HepG2 (cell line): ENCODE data around the gene TPPP2. TPM values are rescaled to one million over a fixed set of nuclear protein-coding genes. Genes with fewer than 3 reads are reported as not detected.
A peak's percentile ranks its signal among the peaks of the same experiment; 100 is the strongest.

Experiments
- ESRRA ChIP-seq: sonication (generic); formaldehyde crosslinking; IDR thresholded peaks from 2 replicates; pipeline ENCODE4 v1.5.1; 2020; ENCODE audit warnings: mild to moderate bottlenecking, low read depth, missing genetic modification reagents
- FLYWCH1 ChIP-seq: sonication (generic); formaldehyde crosslinking; IDR thresholded peaks from 2 replicates; pipeline ENCODE4 v1.8.1; 2023; ENCODE audit warnings: mild to moderate bottlenecking, missing genetic modification reagents
- HNRNPLL ChIP-seq: fragments of 200-400 bp; formaldehyde crosslinking; IDR thresholded peaks from 2 replicates; pipeline ENCODE4 v1.6.1; 2017; ENCODE audit warnings: mild to moderate bottlenecking, low read depth, low read length; ENCODE audit not compliant: poor library complexity, severe bottlenecking
- IRF2 ChIP-seq: IDR thresholded peaks from 2 replicates; pipeline ENCODE4 v1.6.1; 2018; ENCODE audit warnings: missing genetic modification reagents, missing compliant biosample characterization
- KDM5A ChIP-seq: fragments of 200-600 bp; sonication (generic); IDR thresholded peaks from 2 replicates; pipeline ENCODE4 v1.7.0; 2018; ENCODE audit warnings: antibody characterized with exemption, mild to moderate bottlenecking, low read length, borderline replicate concordance
- KLF13 ChIP-seq: sonication (generic); formaldehyde crosslinking; IDR thresholded peaks from 2 replicates; pipeline ENCODE4 v1.4.0; 2020; ENCODE audit warnings: mild to moderate bottlenecking, missing genetic modification reagents
- POGZ ChIP-seq: sonication (generic); formaldehyde crosslinking; IDR thresholded peaks from 2 replicates; pipeline ENCODE4 v1.4.0; 2020; ENCODE audit warnings: mild to moderate bottlenecking, missing genetic modification reagents
- RORA ChIP-seq: sonication (generic); formaldehyde crosslinking; IDR thresholded peaks from 2 replicates; pipeline ENCODE4 v1.5.0; 2020; ENCODE audit warnings: mild to moderate bottlenecking, missing genetic modification reagents, moderate library complexity
- SETDB1 ChIP-seq: sonication (generic); formaldehyde crosslinking; IDR thresholded peaks from 2 replicates; pipeline ENCODE4 v1.5.1; 2020; ENCODE audit warnings: missing genetic modification reagents, mild to moderate bottlenecking, borderline replicate concordance
- SIN3B ChIP-seq: fragments of 150-350 bp; IDR thresholded peaks from 2 replicates; pipeline ENCODE4 v1.6.1; 2014; ENCODE audit warnings: low read length
- ZMAT3 ChIP-seq: sonication (generic); formaldehyde crosslinking; conservative IDR thresholded peaks from 2 replicates; pipeline ENCODE4 v1.7.0; 2021; ENCODE audit warnings: missing genetic modification reagents
- ZNF232 ChIP-seq: sonication (generic); formaldehyde crosslinking; IDR thresholded peaks from 2 replicates; pipeline ENCODE4 v1.4.0; 2020; ENCODE audit warnings: missing genetic modification reagents, borderline replicate concordance
- ZNF235 ChIP-seq: sonication (generic); formaldehyde crosslinking; IDR thresholded peaks from 2 replicates; pipeline ENCODE4 v1.8.1; 2023; ENCODE audit warnings: mild to moderate bottlenecking, missing genetic modification reagents, borderline replicate concordance
- ZNF367 ChIP-seq: sonication (generic); formaldehyde crosslinking; IDR thresholded peaks from 2 replicates; pipeline ENCODE4 v1.4.0; 2020; ENCODE audit warnings: missing genetic modification reagents, borderline replicate concordance
- ZNF431 ChIP-seq: sonication (generic); formaldehyde crosslinking; IDR thresholded peaks from 2 replicates; pipeline ENCODE4 v1.9.0; 2022; ENCODE audit warnings: missing genetic modification reagents, low read depth, mild to moderate bottlenecking, borderline replicate concordance
- ZNF501 ChIP-seq: sonication (generic); formaldehyde crosslinking; IDR thresholded peaks from 2 replicates; pipeline ENCODE4 v1.5.1; 2020; ENCODE audit warnings: mild to moderate bottlenecking, moderate library complexity, missing genetic modification reagents
- ZNF792 ChIP-seq: IDR thresholded peaks from 2 replicates; pipeline ENCODE4 v1.6.1; 2016
- polyA plus RNA-seq, 8 experiments: library from polyadenylated mRNA; depleted of rRNA in 3 of 8; stranded (reverse) in 7 of 8; unstranded in 1 of 8; fragments of >200 nt; fragmentation: Illumina TruSeq in 4 of 8; extraction: Trizol in 4 of 8; gene quantifications; 2 replicates each; pipeline versions ENCODE4 v1.2.1 to v1.2.3, GENCODE V29; 2011 to 2016; ENCODE audit warnings: low read depth in 4 of 8, missing spikeins in 1 of 8, mixed read lengths in 1 of 8; ENCODE audit not compliant: insufficient read depth in 1 of 8
- total RNA-seq, 5 experiments: library from RNA; depleted of rRNA; stranded (reverse); fragments of >200 nt; fragmentation: Illumina TruSeq; extraction: Trizol; gene quantifications; 2 replicates each; pipeline ENCODE4 v1.2.3, GENCODE V29; 2016; ENCODE audit warnings: low read depth in 1 of 5
- TF ChIP-seq, protein P1 (sequence below): sonication (generic); formaldehyde crosslinking; IDR thresholded peaks from 2 replicates; pipeline ENCODE4 v1.5.1; 2020; ENCODE audit warnings: missing genetic modification reagents, mild to moderate bottlenecking, borderline replicate concordance
- TF ChIP-seq, protein P2 (sequence below): sonication (generic); formaldehyde crosslinking; IDR thresholded peaks from 2 replicates; pipeline ENCODE4 v1.4.0; 2020; ENCODE audit warnings: missing genetic modification reagents
- TF ChIP-seq, protein P3 (sequence below): sonication (generic); formaldehyde crosslinking; conservative IDR thresholded peaks from 2 replicates; pipeline ENCODE4 v1.8.0; 2022; ENCODE audit warnings: low read depth, missing genetic modification reagents
- TF ChIP-seq, protein P4 (sequence below): sonication (generic); formaldehyde crosslinking; IDR thresholded peaks from 2 replicates; pipeline ENCODE4 v1.5.0; 2020; ENCODE audit warnings: missing genetic modification reagents

Gene TPPP2
- total and polyA plus RNA-seq, 2 of the 13 experiments (the other 11 are each of a cell fraction or from before 2014, with no cell fraction given): 0.58 to 4.2 TPM

DNA sequence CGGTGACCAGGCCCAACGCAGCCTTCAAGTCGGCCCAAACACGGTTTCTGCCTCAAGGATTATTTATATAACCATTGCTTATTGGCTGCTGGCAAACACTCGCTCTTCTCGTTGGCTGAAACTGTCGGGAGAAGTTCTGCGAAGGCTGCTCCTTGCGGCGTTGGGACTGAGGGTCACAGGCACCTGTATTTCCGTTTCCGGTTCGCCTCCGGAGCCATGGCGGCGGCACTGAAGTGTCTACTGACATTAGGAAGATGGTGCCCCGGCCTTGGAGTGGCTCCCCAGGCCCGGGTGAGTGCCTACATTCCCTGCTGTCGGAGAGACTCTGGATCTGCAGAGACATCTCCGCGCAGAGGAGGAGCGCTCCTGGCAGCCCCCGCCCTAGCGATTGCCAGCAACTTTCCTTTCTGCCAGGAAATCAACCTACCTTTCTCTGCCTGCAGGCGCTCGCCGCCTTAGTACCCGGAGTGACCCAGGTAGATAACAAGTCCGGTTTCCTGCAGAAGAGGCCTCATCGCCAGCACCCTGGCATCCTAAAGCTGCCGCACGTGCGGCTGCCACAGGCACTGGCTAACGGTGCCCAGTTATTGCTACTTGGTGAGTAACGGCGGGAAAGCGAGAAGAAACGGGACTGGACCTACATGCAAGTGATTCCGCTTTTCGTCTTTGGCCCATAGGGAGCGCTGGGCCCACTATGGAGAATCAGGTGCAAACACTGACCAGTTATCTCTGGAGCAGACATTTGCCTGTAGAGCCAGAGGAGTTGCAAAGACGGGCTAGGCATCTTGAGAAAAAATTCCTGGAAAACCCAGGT is 40.0 kb upstream of the TPPP2 start, which contains the start of gene METTL17 (continued):
- TF ChIP-seq ZNF792 (CRISPR knock-in tag): peak; percentile 37; the same call in 1 of the 2 replicates
- TF ChIP-seq, protein P1, sequence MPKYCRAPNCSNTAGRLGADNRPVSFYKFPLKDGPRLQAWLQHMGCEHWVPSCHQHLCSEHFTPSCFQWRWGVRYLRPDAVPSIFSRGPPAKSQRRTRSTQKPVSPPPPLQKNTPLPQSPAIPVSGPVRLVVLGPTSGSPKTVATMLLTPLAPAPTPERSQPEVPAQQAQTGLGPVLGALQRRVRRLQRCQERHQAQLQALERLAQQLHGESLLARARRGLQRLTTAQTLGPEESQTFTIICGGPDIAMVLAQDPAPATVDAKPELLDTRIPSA (CRISPR knock-in tag): no peak
- 0 out of 2 replicates have a peak, but pooled peaks have one; percentile 58 for TF ChIP-seq KLF13 (CRISPR knock-in tag)
- no peak for TF ChIP-seq FLYWCH1
- TF ChIP-seq IRF2: no peak
- TF ChIP-seq SIN3B: peak; percentile 79; the same call in 1 of the 2 replicates
- TF ChIP-seq SETDB1: peak; percentile 78; the same call in 1 of the 2 replicates
- peak; percentile 30 for TF ChIP-seq HNRNPLL
- TF ChIP-seq, protein P2, sequence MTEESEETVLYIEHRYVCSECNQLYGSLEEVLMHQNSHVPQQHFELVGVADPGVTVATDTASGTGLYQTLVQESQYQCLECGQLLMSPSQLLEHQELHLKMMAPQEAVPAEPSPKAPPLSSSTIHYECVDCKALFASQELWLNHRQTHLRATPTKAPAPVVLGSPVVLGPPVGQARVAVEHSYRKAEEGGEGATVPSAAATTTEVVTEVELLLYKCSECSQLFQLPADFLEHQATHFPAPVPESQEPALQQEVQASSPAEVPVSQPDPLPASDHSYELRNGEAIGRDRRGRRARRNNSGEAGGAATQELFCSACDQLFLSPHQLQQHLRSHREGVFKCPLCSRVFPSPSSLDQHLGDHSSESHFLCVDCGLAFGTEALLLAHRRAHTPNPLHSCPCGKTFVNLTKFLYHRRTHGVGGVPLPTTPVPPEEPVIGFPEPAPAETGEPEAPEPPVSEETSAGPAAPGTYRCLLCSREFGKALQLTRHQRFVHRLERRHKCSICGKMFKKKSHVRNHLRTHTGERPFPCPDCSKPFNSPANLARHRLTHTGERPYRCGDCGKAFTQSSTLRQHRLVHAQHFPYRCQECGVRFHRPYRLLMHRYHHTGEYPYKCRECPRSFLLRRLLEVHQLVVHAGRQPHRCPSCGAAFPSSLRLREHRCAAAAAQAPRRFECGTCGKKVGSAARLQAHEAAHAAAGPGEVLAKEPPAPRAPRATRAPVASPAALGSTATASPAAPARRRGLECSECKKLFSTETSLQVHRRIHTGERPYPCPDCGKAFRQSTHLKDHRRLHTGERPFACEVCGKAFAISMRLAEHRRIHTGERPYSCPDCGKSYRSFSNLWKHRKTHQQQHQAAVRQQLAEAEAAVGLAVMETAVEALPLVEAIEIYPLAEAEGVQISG (CRISPR knock-in tag): peak; percentile 94
- peak; percentile 98 for TF ChIP-seq ZNF501 (CRISPR knock-in tag)
- peak; percentile 87 for TF ChIP-seq ZMAT3 (CRISPR knock-in tag)
- no peak for TF ChIP-seq ZNF431
- no peak for TF ChIP-seq ZNF367 (CRISPR knock-in tag)
- peak; percentile 11; the same call in 1 of the 2 replicates for TF ChIP-seq ZNF232
- TF ChIP-seq ESRRA (CRISPR knock-in tag): peak; percentile 35; the same call in 1 of the 2 replicates
- TF ChIP-seq, protein P3, sequence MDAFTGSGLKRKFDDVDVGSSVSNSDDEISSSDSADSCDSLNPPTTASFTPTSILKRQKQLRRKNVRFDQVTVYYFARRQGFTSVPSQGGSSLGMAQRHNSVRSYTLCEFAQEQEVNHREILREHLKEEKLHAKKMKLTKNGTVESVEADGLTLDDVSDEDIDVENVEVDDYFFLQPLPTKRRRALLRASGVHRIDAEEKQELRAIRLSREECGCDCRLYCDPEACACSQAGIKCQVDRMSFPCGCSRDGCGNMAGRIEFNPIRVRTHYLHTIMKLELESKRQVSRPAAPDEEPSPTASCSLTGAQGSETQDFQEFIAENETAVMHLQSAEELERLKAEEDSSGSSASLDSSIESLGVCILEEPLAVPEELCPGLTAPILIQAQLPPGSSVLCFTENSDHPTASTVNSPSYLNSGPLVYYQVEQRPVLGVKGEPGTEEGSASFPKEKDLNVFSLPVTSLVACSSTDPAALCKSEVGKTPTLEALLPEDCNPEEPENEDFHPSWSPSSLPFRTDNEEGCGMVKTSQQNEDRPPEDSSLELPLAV (CRISPR knock-in tag): no peak
- no peak for TF ChIP-seq ZNF235
- TF ChIP-seq, protein P4, sequence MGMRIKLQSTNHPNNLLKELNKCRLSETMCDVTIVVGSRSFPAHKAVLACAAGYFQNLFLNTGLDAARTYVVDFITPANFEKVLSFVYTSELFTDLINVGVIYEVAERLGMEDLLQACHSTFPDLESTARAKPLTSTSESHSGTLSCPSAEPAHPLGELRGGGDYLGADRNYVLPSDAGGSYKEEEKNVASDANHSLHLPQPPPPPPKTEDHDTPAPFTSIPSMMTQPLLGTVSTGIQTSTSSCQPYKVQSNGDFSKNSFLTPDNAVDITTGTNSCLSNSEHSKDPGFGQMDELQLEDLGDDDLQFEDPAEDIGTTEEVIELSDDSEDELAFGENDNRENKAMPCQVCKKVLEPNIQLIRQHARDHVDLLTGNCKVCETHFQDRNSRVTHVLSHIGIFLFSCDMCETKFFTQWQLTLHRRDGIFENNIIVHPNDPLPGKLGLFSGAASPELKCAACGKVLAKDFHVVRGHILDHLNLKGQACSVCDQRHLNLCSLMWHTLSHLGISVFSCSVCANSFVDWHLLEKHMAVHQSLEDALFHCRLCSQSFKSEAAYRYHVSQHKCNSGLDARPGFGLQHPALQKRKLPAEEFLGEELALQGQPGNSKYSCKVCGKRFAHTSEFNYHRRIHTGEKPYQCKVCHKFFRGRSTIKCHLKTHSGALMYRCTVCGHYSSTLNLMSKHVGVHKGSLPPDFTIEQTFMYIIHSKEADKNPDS (CRISPR knock-in tag): 0 out of 2 replicates have a peak, but pooled peaks have one; percentile 80
- TF ChIP-seq POGZ: peak; percentile 54; the same call in 1 of the 2 replicates
- TF ChIP-seq KDM5A: peak; percentile 97
- TF ChIP-seq RORA: no peak
